GM19467 (cell line): ENCODE measurements around the gene ATPAF1.
"Not testable (repeated sequence)": the region's sequence is repeated elsewhere in the genome, so short reads cannot be mapped to it uniquely, and the experiment has no call there.

Experiments
- ATAC-seq: cut with Tn5 transposase; IDR thresholded peaks from one replicate; pipeline ENCODE4 v1.9.1; 2021; ENCODE audit warnings: mild to moderate bottlenecking, moderate library complexity; ENCODE audit not compliant: unreplicated experiment

ATPAF1 gene, protein sequence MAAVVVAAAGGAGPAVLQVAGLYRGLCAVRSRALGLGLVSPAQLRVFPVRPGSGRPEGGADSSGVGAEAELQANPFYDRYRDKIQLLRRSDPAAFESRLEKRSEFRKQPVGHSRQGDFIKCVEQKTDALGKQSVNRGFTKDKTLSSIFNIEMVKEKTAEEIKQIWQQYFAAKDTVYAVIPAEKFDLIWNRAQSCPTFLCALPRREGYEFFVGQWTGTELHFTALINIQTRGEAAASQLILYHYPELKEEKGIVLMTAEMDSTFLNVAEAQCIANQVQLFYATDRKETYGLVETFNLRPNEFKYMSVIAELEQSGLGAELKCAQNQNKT

DNA sequence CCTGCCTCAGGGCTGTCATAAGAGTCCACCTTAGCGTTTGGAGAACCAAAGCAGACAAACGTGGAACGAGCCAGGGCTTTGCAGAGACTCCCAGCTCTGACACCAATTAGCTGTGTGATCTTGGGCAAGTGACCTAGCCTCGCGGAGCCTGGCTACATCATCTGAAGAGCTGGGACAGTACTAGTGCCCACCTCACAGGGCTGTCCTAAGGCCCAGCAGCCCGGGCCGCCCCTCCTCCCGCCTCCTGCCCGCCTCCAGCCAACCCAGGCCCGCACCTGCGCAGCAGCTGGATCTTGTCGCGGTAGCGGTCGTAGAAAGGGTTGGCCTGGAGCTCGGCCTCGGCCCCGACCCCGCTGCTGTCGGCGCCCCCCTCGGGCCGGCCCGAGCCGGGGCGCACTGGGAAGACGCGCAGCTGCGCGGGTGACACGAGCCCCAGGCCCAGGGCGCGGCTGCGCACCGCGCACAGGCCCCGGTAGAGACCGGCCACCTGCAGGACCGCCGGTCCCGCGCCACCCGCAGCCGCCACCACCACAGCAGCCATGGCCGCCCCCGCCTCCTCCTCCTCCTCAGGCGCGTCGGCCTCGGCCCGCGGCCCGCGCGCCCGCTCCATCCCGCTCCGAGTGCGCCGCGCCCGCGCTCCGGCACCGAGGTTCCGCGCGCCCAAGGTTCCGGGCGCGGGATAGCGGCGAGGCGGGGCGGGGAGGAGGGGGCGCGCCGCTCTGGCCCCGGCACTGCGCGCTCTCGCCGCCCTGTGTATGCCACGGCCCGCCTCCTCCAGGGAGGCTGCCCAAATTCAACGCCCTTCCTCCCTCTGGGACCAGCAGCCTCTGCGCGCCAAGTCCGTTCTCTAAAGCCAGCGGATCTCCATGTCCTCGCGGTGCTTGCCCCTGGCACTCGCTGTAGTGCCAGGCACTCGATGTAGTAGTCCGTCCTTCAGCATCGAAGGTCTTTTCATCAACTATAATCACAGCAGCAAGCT lies at the start of gene ATPAF1:
TSS of gene ATPAF1 (minus strand) at position 583 of the 979 bp plus-strand sequence. CDS start at position 541, 42 bp downstream.
- peak; percentile 78 for ATAC-seq

DNA sequence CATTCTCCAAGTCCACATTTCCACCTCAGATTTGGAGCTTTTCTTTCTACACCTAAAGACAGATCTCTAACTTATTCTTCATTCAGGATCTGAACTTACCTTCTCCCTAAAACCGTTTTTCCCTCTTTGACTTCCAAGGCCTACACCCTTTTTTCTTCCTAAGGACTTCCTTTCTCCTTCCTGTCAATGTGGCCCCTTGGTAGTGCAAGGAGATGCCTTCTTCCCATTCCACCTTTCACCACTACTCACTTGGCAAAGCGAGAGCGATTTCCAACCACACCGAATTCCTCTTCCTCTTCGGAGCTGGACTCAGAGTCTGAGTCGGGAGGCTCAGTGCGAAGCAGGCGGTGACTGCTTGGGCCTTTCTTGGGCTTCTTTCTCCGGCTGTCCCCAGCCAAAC lies 49.5 kb upstream of the ATPAF1 start:
- no peak for ATAC-seq

DNA sequence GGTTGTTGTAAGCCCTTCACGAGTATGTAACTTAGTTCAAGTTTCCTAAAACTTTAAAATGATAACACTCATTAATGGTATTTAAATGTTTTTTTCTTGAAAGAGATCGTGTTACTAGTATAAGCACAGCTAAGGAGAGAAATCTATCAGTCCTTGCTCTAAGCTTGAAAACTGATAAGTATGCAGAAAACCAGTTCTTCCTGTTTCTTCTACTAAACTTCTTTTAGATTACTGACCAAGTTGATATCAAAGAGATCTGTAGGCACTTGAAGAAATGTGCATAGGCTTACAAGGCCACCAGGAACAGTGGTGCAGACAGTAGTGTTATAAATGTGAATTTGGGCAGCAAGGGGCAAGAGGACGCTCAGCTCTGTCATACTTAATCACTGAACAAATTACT lies 46.8 kb upstream of the ATPAF1 start:
- ATAC-seq: no peak

DNA sequence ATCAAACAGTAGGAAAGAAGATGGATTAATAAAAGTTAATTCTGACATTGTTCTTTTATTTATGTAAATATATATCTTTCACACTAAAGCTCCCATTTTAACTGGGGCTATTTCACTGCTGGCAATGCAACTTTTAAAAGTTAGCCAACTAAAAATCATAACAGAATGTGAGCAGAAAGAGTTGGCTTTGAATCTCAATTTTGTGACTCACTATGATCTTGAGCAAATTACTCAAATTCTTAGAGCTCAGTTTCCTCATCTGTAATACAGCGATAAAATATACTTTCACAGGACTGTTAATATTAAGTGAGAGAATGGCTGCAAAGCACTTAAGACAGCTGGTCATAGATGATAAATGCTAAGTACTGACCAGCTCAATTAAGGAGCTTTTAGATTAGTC lies 40.0 kb upstream of the ATPAF1 start:
- ATAC-seq: no peak

DNA sequence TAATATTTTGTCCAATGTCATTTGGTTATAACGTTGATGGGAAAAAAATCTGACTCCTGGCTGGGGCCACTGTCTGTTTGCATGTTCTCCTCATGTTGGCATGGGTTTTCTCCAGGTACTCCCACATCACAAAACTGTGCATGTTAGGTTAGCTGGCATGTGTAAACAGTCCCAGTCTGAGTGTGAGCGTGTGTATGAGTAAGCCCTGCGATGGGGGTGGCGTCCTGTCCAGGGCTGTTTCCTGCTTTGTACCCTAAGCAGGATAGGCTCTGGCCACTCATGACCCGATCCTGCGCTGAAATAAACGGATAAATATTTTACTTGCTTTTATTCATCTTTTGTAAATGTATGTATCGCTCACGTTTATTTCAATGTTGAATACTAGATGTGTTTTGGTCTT lies 37.2 kb upstream of the ATPAF1 start:
- ATAC-seq: no peak

DNA sequence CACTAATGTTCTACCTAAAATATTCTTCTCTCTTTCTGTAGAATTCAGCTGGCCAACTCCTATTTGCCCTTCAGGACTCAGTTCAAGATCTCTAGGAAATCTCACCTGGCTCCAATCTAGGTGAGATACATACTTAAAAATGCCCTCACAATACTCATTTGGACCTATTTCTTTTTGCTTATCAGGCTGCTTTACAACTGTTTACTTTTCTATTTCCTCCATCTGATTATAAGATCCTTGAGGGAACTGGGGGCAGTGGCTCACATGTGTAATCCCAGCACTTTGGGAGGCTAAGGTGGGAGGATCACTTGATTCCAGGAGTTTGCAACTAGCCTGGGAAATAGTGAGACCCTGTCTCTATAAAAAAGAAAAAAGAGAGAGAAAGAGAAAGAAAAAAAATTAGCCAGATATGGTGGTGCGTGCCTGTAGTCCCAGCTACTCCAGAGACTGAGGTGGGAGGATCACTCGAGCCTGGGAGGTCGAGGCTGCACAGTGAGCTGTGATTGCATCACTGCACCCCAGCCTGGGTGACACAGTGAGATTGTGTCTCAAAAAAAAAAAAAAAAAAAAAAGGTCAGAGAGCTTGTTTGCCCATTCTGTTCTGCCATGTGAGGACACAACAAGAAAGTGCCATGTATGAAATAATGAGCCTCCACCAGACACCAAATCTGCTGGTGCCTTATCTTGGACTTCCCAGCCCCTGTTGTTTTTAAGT lies 35.9 kb upstream of the ATPAF1 start:
- ATAC-seq: no peak

DNA sequence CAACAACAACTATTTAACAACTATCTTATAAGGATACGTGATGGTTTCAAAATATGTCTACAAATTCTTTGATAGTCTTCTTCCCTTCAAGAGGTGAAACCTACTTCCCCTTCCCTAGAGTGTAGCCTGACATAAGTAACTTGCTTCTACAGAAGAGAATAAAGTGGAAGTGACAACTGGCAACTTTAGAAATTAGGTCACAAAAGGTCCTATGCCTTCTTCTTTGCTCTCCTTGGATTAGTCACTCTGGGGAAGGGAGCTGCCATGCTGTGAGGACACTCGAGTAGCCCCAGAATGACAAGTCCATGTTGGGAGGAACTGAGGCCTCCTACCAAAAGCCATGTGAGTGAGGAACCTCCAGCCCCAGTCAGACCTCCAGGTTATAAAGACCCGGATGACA lies 31.5 kb upstream of the ATPAF1 start:
- no peak for ATAC-seq

DNA sequence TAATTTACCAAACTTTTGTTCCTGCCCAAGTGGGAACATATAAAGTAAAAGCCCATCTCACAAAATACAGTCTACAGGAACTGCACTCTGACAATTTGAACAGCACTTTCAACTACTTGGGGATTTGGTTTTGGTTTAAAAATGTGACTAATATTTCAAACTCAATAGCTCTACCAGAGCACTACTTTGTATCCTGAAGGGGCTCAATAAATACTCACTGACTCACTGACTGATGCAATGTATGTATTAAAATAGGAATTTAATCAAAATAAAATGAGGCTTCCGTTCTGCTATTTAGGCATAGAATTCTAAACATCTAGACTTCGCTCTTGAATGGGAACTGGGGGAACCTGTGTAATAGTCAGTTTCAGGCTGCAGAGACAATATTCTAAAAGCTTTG lies 28.9 kb upstream of the ATPAF1 start:
- no peak for ATAC-seq

DNA sequence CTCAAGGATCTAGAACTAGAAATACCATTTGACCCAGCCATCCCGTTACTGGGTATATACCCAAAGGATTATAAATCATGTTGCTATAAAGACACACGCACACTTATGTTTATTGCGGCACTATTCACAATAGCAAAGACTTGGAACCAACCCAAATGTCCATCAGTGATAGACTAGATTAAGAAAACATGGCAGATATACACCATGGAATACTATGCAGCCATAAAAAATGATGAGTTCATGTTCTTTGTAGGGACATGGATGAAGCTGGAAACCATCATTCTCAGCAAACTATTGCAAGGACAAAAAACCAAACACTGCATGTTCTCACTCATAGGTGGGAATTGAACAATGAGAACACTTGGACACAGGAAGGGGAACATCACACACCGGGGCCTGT lies 26.5 kb upstream of the ATPAF1 start:
- not testable (repeated sequence) for ATAC-seq

DNA sequence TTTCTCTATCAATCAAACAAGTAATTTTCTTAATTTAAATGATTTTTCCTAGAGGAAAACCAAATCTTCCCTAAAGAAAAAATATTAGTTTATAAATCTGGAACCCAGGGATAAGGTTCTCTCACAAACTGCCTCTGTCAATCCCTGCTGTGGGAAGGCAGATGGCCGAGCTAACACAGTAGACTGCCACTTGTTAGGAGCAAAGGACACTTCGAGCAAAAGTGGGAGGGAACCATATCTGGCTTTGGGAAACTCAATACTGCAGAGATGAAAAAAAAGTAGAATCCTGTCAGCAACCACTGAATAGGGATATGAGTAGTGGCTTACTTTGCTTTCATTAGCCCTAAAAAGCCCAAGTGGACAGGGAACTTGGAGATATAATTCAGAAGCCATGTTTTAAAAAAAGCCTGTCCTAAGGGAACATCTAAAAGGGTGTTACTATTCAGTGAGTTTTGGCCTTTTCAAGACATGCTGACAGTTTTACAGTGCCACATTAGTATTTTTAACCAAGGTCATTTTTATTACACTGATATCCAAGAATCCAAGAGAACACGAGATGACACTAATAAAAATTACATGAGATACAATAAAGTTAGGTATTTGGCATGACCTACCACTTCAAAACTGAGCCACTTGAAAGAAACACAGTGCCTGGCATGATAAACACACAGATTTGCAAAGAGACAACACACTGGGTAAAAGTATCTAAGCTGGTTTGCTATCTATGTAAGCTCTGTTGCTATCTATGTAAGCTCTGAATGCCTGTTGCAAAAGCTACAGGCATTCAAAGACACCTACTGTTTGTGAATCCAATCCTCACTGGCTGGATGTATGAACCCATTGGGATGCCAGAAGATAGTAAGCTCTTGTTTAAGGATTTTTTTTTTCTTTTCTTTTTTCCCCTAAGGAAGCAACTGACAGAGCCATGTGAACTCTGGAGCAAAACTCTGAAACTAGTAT lies 24.9 kb upstream of the ATPAF1 start:
- no peak for ATAC-seq

DNA sequence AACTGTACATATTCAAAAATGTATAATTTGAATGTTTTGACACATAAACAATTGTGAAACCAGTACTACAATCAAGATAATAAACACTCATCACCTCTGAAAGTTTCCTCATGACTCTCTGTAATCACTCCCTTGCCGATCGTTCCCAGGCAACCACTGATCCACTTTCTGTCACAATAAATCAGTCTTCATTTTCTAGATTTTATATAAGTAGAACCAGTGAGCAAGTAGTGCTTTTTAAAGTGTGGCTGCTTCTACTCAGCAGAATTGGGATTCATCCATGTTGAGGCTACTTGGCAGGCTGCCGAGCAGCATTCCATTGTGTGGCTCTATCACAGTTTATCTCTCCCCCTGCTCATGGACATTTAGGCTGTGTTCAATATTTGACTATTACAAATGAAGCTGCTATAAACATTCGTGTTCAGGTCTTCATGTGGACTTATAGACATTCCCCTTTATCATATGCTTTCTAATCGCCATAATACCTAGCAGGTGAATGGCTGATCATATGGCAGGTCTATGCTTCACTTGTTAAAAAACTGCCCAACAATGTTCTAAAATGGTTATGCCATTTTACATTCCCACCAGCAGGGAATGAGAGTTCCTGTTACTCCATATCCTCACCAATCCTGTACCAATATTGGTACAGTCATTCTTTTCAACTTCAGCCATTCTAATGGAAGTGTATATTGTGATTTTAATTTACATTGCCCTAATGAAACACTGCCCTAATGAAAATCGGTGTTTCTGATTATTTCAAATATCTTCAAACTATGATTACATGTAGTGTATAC lies 24.0 kb upstream of the ATPAF1 start:
- ATAC-seq: no peak

DNA sequence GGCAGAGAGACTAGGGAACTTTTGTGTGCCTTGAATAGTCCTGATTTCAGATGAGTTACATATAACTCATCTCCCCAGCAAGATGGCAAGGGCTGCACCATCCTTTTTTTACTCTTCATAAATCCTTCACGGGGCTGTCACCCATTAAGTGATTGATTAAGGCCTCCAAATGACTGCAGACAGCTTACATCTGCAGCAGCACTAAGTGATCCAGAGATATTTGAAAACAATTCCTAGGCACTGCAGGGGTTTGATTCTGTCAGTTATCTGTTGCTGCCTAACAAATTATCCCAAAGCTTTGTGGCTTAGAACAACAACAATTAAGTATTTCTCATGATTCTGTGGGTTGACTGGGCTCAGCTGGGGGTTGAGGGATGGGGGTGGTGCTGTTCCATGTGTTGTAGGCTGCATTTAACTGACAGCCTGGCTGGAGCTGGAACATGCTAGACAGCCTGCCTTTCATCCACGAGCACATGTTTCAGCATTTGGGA lies 22.8 kb upstream of the ATPAF1 start:
- no peak for ATAC-seq

DNA sequence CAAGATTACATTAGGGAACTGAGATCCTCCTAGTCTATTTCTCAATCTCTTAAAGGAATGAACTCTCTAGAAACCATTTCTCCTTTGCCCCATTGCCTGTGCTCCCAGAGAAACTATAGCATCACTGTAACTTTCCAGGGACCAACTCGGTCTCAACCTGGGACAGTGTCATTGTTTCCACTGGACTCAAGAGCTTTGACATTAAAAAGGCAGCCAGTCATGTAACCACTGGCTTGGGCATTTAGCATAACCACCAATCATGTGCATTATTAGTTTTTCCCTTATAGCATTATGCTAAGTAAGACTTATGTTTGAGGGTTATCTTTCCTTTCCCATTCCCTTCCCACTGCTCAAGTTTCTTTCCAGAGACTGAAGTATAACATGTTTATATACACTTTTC lies 21.7 kb upstream of the ATPAF1 start:
- ATAC-seq: no peak

DNA sequence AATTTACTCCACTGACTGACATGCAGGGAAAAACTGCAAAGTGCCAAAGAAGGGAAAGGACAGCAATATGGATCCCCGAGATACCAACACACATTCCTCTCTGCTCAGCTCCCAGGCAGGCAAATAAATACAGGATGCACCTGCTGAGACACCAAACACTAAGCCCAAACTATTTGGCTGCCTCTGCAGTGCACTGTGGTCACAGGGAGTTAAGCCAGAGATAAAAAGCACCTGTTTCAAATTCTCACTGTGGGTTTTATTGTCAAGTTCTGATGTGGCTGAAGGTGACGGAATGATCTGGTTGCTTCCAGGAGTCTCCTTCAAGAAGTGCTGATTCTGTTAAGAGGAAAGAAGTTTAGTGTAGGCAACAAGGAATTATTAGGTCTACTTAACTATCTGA lies 21.2 kb upstream of the ATPAF1 start:
- ATAC-seq: no peak

DNA sequence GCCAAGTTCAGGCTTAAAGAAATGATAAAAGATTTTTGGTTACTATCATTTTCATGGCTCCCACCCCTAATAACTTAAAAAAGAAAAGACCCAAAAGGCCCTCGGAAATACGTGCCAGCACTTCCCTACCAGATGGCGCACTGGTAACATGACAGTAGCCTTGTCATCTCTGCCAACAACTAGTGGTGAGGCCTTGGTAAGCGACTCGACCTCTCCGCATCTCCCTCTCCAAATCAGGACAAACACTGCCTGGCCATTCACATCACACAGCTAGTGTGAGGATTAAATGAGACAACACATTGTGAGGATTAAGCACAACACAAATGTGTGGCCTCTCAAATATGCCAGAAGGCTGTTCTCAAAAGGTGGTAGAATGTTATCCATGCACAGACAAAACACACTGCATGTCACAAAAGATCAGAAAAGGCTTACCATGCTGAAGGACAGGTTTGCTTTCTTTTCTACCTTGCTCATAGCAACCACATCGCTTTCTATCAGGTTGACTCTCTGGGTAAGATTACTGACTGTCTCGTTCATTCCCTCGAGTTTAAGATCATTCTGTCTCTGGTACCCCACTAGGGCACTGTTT lies 19.9 kb upstream of the ATPAF1 start:
- no peak for ATAC-seq

DNA sequence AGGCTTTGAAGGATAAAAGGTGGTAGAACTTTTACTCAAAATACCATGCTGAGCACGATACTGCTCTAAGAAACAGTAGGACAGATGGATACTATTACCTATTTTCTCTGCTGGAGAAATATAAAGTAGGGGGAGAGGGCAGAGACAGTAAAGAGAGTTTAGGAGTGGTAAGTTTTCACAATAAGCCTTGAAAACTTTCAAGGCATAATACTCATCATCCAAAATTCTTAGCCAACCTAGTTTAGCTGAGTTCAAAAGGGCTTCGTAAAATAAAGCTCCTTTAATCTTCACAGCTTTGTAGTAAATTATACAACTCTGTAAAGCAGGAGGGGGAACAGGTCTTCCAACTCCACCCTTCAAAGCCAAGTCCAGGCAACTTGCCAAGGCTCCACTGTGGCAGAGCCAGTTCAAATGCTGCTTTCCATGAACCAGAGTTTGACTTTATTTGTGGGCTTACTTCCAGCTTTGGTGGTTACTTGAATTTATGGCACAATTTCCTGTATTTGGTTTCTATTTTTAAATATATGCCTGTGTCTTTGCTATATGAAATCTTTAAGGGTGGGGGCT lies 19.0 kb upstream of the ATPAF1 start:
- ATAC-seq: no peak

DNA sequence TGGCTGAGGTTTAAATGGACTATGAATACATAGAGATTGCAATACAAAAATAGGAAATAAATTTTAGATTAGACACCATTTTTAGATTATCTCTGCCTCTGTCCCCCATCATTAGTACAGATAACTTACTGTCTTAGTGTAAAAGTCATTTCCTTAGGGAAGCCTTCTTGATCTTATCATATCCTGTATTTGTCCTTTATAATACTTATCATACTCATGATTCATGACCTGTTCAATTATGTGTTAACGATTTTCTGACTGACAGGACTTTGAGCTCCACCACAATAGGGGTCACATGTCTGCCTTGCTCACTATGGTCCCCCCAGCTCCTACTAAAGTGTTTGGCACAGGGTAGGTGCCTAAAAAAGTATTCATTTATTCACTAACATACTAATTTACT lies 18.1 kb upstream of the ATPAF1 start:
- ATAC-seq: no peak

DNA sequence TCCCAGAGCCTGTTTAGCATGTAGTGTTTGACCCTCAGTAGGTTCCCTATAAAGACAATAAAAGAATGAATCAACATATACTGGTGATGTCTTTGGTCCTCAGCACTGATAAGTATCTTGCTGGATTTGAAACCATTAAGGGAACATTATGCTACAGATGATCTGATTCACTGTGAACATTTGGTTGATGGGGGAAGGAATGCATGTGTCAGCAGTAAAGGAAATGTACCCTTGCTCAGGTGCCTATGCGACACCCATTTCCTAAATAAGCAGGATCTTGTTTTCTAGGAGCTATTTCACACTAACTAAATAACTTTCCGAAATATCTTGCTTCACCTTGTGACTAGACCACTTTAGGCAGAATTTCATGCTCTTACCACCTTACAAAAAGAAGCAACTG lies 16.5 kb upstream of the ATPAF1 start:
- no peak for ATAC-seq

DNA sequence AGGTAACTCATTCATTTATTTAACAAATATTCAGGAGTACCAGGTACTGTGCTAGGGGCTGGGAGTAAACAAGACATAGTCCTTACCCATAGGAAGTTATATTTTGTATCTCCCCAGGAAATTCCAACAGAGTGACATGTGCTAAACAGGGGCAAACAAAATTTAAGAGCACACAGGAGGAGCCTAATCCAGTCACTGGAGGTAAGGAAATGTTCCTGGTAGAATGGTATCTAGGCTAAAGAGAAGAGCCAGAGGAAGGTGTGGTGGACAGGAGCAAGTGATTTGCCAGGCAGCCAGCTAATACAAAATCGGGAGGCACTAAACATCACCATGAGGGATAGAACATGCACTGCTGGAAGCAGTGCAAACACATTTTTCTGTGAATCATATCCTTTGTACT lies 13.9 kb upstream of the ATPAF1 start:
- ATAC-seq: no peak
